ENCODE results near the gene ALOX15.
"Not testable (repeated sequence)": the region's sequence is repeated elsewhere in the genome, so short reads cannot be mapped to it uniquely, and the experiment has no call there.

ALOX15 gene

GRCh38 chr17:4648741-4649140 is 7.3 kb upstream of the ALOX15 start:
- no peak for DNase-seq (ENCODE audit: low spot score)

- no peak for DNase-seq (ENCODE audit: low spot score)
Measured at GRCh38 chr17:4645642-4646041, 4.2 kb upstream of the ALOX15 start.

GRCh38 chr17:4643676-4644075 is 2.2 kb upstream of the ALOX15 start:
- DNase-seq (ENCODE audit: low spot score): no peak

GRCh38 chr17:4642286-4642685 is 808 bp upstream of the ALOX15 start:
- no peak for DNase-seq (ENCODE audit: low spot score)

- DNase-seq (ENCODE audit: low spot score): not testable (repeated sequence)
Measured at GRCh38 chr17:4640569-4641188, 799 bp downstream of the ALOX15 start.

GRCh38 chr17:4639301-4640059 is 2.0 kb downstream of the ALOX15 start:
- DNase-seq (ENCODE audit: low spot score): peak; percentile 19

GRCh38 chr17:4638766-4639165 is 2.7 kb downstream of the ALOX15 start:
- DNase-seq (ENCODE audit: low spot score): not testable (repeated sequence)

- peak; percentile 28 for DNase-seq (ENCODE audit: low spot score)
Measured at GRCh38 chr17:4636474-4637100, 4.9 kb downstream of the ALOX15 start.

GRCh38 chr17:4635823-4636375 is 5.6 kb downstream of the ALOX15 start:
- peak; percentile 56 for DNase-seq (ENCODE audit: low spot score)

GRCh38 chr17:4634976-4635375 is 6.5 kb downstream of the ALOX15 start:
- no peak for DNase-seq (ENCODE audit: low spot score)

- no peak for DNase-seq (ENCODE audit: low spot score)
Measured at GRCh38 chr17:4633643-4634042, 7.8 kb downstream of the ALOX15 start.

- DNase-seq (ENCODE audit: low spot score): no peak
Measured at GRCh38 chr17:4632581-4632920, 8.9 kb downstream of the ALOX15 start.

GRCh38 chr17:4631836-4632580 is 9.5 kb downstream of the ALOX15 start:
- no peak for DNase-seq (ENCODE audit: low spot score)

GRCh38 chr17:4631431-4631830 is 10.0 kb downstream of the ALOX15 start:
- DNase-seq (ENCODE audit: low spot score): no peak

GRCh38 chr17:4626734-4627256 is 14.7 kb downstream of the ALOX15 start:
- no peak for DNase-seq (ENCODE audit: low spot score)

GRCh38 chr17:4625181-4625617 is 16.3 kb downstream of the ALOX15 start:
- no peak for DNase-seq (ENCODE audit: low spot score)

GRCh38 chr17:4624451-4624911 is 17.0 kb downstream of the ALOX15 start:
- not testable (repeated sequence) for DNase-seq (ENCODE audit: low spot score)

- DNase-seq (ENCODE audit: low spot score): no peak
Measured at GRCh38 chr17:4623249-4623648, 18.2 kb downstream of the ALOX15 start.

GRCh38 chr17:4622375-4622774 is 19.1 kb downstream of the ALOX15 start:
- DNase-seq (ENCODE audit: low spot score): no peak

- no peak for DNase-seq (ENCODE audit: low spot score)
Measured at GRCh38 chr17:4620531-4621101, 20.9 kb downstream of the ALOX15 start.

GRCh38 chr17:4617590-4618351 is 23.7 kb downstream of the ALOX15 start:
- DNase-seq (ENCODE audit: low spot score): no peak

All from germinal center (tissue), 1 donor.